Fibroblast of peridontal ligament (primary cell): Measurements from ENCODE around the gene TRPC4.

Experiments used
- DNase-seq: peaks from one replicate; pipeline ENCODE4 v3.0.0-alpha.2; 2010; ENCODE audit errors: extremely low read depth

Gene TRPC4

DNA sequence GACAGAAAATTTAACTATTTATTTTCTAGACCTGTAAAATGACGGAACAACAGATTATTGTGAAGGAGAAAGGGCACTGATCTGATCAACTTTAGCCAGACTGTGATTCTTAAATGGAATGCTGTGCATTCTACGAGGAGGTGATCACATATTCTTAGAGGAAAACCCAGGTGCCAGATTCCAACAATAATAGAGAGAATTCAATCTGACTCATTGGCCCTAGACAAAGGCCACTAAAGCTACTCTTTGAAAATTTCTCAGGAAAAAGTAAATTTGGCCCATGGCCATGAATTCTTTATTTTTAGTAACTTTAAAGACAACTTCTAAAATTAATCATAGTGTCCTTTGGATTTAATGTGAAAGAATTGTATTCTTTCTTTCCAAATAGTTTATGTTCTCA is 212.4 kb downstream of the TRPC4 start:
- DNase-seq: peak; percentile 52

- DNase-seq: peak; percentile 99
These were observed 213.2 kb downstream of the TRPC4 start for GRCh38 chr13:37656247-37656940.

DNA sequence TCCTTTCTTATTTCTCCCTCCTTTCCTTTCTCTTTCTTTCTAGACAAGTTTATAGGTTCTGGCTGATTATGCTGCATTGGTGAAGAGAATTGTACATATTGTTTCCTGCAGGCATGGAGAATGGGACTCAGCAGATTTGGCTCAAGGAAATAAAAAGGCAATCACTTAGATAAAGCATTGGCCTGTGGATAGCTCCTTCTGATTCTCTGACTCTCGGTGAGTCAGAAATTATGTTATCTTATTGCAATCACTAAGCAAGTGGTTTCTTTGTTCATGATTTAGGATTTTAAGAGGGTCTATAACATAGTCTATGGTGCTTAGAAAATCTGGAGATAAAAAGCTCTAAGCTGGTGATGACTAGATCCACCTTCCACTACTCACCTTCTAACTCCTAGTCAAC is 217.0 kb downstream of the TRPC4 start:
- DNase-seq: peak; percentile 53

DNA sequence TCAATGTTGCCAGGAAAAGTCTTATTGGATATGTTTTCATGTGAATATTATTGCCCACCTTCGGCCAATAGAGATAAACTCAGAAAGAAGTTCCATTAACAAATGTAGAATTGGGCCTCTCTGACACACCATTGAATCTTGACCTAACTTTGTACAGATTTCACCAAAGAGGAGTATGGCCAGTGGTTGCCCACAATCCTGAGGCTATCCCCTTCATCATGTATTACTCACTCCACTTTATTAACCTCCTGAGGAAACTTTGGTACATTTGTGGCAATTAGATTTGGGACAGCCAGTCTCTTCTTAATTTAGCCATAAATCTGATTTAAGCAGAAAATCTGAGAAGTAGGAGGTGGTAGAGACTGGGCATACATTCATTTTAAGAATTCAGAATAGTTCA is 217.7 kb downstream of the TRPC4 start:
- DNase-seq: no peak

- DNase-seq: peak; percentile 89
These were observed 221.0 kb downstream of the TRPC4 start for GRCh38 chr13:37648609-37649008.

DNA sequence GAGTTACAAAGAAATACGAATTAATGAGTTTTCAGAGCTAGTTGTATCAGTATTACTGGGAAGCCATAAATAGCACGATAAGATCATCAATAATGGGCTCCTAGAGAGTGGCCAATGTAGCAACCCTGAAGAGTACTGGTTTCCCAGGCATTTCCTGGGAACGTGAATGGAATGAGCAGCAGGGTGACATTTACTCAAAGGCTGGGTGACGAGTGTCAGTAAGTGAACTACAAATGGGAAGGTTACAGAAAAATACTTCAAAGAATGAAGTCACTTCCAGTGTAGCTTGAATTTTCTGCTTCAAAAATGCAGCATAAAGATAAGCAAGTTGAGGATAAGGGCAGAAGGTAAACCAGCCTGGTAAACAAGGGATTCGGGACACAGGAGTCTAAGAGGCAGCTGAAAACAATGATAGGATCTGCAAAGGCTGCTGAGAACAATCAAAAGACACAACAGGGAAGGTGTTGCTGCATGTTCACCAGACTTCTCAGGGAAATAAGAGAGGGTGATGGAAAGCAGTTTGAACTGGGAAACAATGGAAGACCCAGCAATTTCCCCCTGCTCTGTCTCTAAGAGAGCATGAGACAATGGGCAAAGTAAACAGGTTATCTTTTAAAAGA is 222.4 kb downstream of the TRPC4 start:
- DNase-seq: no peak

DNA sequence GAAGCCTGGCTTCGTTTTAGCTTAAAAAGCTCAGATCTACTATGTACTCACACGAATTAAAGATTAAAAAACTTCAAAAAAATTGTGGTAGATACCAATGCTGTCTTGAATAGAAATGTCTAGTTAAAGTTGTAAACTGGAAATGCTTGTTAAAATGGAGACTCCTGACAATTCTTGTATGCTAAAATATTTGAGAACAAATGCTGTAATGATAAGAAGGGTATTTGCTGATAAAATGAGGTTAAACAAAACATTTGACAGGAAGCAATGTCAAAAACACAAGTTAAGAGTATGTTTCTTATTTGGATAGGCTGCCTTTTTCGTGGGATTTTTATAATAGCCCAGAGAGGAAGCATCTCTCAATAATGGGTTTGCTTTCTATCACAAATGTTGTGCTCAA is 223.0 kb downstream of the TRPC4 start:
- no peak for DNase-seq

- DNase-seq: no peak
These were observed 224.3 kb downstream of the TRPC4 start for GRCh38 chr13:37645181-37645740.

- DNase-seq: no peak
These were observed 228.2 kb downstream of the TRPC4 start for GRCh38 chr13:37641391-37641790.

- DNase-seq: peak; percentile 92
These were observed 229.1 kb downstream of the TRPC4 start for GRCh38 chr13:37640499-37640898.

GRCh38 chr13:37636701-37637100 is 232.9 kb downstream of the TRPC4 start:
- DNase-seq: no peak

DNA sequence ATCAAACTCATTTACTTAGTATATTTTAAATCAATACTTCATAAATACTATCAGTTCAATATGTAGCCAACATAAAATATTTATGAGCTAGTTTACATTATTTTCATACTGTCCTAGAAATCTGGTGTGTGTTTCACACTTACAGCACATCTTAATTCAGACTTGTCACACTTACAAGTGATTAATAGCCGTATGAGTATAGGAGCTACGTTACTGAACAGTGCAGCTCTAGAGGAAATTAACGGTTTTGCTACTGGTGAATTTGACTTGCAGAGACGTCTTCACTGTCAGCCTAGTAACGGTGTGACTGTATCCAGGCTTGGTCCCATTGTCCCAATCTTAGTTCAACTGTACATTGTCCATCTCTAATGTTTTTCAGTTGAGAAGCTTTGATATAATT is 237.3 kb downstream of the TRPC4 start:
- DNase-seq: no peak

DNA sequence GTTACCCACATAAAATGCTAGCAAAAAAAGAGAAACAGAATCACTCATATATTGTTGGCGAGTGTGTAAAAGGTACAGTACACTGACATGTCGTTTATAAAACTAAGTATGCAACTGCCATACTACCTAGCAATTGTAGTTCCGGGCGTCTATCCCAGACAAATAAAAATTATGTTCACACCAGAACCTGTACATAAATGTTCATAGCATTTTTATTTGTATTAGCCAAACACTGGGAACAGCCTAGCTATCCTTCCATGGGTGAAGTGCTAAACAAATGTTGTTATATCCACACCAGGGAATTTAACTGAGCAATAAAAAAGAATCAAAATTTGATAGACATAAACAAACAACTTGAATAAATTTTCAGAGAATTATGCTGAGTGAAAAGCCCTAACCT is 242.1 kb downstream of the TRPC4 start:
- DNase-seq: no peak

DNA sequence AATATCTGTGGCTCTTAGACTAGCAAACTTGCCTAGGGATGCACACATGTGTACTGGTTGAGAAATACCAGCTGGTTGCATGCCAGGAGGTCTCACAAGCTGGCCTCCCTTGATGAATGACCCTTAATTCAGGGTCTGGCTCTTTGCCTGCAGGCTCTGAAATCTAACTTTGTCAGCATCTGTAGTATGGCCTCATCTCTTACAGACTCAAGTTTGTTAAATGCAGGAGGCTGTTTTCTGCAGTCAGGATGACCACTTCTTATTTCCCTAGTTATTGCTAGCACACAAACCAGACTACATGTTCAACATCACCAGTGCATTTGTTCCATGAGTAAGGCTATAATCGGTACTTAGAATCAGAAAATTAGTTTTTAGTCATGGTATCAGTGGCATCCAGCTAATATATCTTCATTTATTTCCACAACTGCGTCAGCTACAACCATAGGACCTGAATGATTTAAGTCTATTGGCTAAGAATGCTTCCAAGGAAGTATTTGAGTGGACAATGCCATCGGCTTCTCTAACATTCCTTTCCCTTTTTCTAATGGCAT is 247.7 kb downstream of the TRPC4 start:
- peak; percentile 92 for DNase-seq

GRCh38 chr13:37618554-37618953 is 251.0 kb downstream of the TRPC4 start:
- peak; percentile 92 for DNase-seq

DNA sequence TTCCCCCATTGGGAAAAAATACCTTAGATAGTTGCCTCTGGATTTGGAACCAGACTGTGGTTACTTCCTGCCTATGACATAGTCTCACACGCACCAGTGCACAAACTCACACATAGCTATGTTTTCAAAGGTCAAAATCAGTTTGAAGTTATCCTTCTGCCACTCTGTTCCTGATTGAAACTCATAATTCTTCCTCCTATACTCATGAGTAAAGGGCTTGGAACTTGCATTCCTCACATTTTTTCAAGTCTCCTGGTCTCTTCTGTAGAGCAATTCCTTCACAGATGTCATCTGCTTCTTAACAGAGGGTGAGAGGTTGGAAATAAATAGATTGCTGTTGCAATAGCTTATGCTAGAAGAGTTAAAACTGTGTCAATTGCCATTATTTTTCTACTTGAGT is 252.4 kb downstream of the TRPC4 start:
- DNase-seq: peak; percentile 78

GRCh38 chr13:37616131-37616530 is 253.4 kb downstream of the TRPC4 start:
- DNase-seq: peak; percentile 56

GRCh38 chr13:37615276-37615675 is 254.3 kb downstream of the TRPC4 start:
- DNase-seq: no peak

DNA sequence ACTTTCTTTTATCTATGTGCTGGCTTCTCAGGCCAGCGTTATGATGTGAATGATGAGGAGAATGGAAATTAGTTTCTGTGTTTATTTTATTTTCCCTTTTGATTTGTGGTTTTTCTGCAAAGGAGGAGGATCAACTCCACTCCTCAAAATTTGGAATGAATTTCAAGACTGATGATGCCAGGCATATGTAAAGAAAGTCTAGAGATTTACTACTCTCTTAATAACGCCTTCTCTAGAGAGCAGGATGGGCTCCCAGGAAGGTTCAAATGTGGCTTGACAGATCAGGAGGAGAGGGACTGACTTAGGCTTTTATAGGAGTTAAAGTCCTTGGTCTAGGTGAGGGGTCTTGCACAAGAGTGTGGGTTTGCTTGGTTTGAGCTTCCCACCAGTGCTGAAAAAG is 255.9 kb downstream of the TRPC4 start:
- peak; percentile 37 for DNase-seq

GRCh38 chr13:37613236-37613635 is 256.3 kb downstream of the TRPC4 start:
- DNase-seq: peak; percentile 47

DNA sequence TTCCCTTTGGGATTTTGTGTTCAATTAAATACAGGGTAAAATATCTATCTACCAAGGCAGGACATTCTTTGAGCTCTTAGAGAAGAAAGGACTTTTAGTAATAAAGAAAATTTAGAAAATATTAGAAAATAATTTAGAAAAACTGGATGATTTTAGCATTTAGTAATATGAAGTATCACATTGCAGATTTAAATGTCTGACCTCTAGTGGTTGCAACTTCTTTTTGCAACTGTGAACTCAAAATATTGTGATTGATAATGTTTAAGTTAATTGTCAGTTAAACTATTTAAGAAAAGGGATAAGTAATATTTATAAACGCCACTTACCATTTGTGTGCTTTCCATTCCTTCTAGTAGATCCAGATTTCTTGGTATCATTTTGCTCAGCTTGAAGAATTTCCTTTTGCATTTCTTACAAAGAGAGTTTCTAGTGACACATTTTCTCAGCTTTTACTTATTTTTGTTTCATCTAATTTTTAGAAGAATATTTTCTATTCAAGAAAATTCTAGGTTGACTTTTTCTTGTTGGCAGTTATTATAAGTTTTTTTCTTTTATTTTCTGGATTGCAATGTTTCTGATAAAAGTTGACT is 260.7 kb downstream of the TRPC4 start:
- peak; percentile 35 for DNase-seq

GRCh38 chr13:37602733-37603381 is 266.7 kb downstream of the TRPC4 start:
- peak; percentile 70 for DNase-seq
